HepG2 (cell line): ENCODE results near the gene LYPLA2. TPM values are rescaled to one million over a fixed set of nuclear protein-coding genes. Genes with fewer than 3 reads are reported as not detected.

Source experiments
- ATAC-seq: fragments of 200-7000 bp; cut with Tn5 transposase; 3 replicates; pipeline ENCODE4 v1.9.1; 2020; ENCODE audit warnings: mild to moderate bottlenecking, moderate library complexity
- BruUV-seq: library from RNA; stranded (reverse); fragments of 400-500 nt; replicated peaks from 2 replicates; lab custom pipeline; 2021; lab: Mats Ljungman, UMichigan
- CTCF ChIA-PET: fragments of 300-600 bp; formaldehyde crosslinking; extraction: SDS; loops from one replicate; lab custom pipeline; 2021; ENCODE audit warnings: low total read pairs, inconsistent platforms, low intra/inter-chr PET ratio; lab: Yijun Ruan, JAX
- POLR2A ChIA-PET: fragments of 350-600 bp; sonication (Branson Sonifier 250); formaldehyde crosslinking; loops from one replicate; lab custom pipeline; 2020; ENCODE audit warnings: antibody characterized with exemption, inconsistent platforms; lab: Yijun Ruan, JAX
- DNase-seq: peaks from one replicate; pipeline ENCODE4 v3.0.0-alpha.2; 2015; ENCODE audit warnings: low spot score
- FAIRE-seq: peaks from 3 replicates; lab custom pipeline; 2011; peaks lifted over from hg19 to GRCh38; lab: Jason Lieb, UNC
- H2AFZ ChIP-seq: one replicate; pipeline ENCODE4 v1.6.1; 2011; ENCODE audit warnings: low read length, inconsistent platforms
- H3K27ac ChIP-seq: fragments of 300-600 bp; 3 replicates; pipeline ENCODE4 v1.8.0; 2011; ENCODE audit warnings: mixed run types, mild to moderate bottlenecking, mixed read lengths, low read length, inconsistent platforms; ENCODE audit not compliant: insufficient read depth; ENCODE audit errors: extremely low read length
- H3K27me3 ChIP-seq, 2 experiments: fragments of 200-600 bp in 1 of 2; 2 replicates in 1 of 2; 3 replicates in 1 of 2; pipeline versions ENCODE4 v1.6.0 to v1.8.0; 2011; ENCODE audit warnings: low read length in 2 of 2, mild to moderate bottlenecking in 2 of 2, moderate library complexity in 2 of 2, inconsistent platforms in 1 of 2; ENCODE audit not compliant: insufficient read depth in 2 of 2, control insufficient read depth in 1 of 2
- H3K36me3 ChIP-seq, 2 experiments: fragments of 200-600 bp in 1 of 2; replicated peaks in 1 of 2; 2 replicates in 1 of 2; 3 replicates in 1 of 2; pipeline versions ENCODE4 v1.5.1 to v1.8.0; 2011; ENCODE audit warnings: low read length in 2 of 2, inconsistent platforms in 1 of 2; ENCODE audit not compliant: insufficient read depth in 2 of 2, control insufficient read depth in 1 of 2
- H3K4me1 ChIP-seq: 2 replicates; pipeline ENCODE4 v1.5.1; 2012; ENCODE audit warnings: low read length, inconsistent platforms; ENCODE audit not compliant: insufficient read depth
- H3K4me2 ChIP-seq: 2 replicates; pipeline ENCODE4 v1.6.0; 2011; ENCODE audit warnings: low read depth, low read length, inconsistent platforms
- H3K4me3 ChIP-seq, 3 experiments: fragments of 200-600 bp in 1 of 3; sonication (generic), shearing (Covaris generic) in 1 of 3; replicated peaks in 1 of 3; 2 replicates each; pipeline ENCODE4 v1.5.1; 2011 to 2016; ENCODE audit warnings: low read length in 3 of 3, inconsistent platforms in 2 of 3, low read depth in 2 of 3, mild to moderate bottlenecking in 2 of 3, control low read depth in 1 of 3, mixed read lengths in 1 of 3; ENCODE audit not compliant: insufficient read depth in 1 of 3
- H3K79me2 ChIP-seq: one replicate; pipeline ENCODE4 v1.6.1; 2011; ENCODE audit warnings: low read length, inconsistent platforms; ENCODE audit not compliant: insufficient read depth
- H3K9ac ChIP-seq: 2 replicates; pipeline ENCODE4 v1.6.0; 2011; ENCODE audit warnings: mild to moderate bottlenecking, low read depth, low read length, inconsistent platforms; ENCODE audit not compliant: insufficient read depth
- H3K9me3 ChIP-seq: 2 replicates; pipeline ENCODE4 v1.5.1; 2012; ENCODE audit warnings: mild to moderate bottlenecking, low read length
- H4K20me1 ChIP-seq: 2 replicates; pipeline ENCODE4 v1.6.0; 2011; ENCODE audit warnings: inconsistent platforms, mild to moderate bottlenecking, low read length, moderate library complexity; ENCODE audit not compliant: insufficient read depth
- FOXP4 ChIP-seq: sonication (generic); formaldehyde crosslinking; IDR thresholded peaks from 2 replicates; pipeline ENCODE4 v1.4.0; 2020; ENCODE audit warnings: missing genetic modification reagents
- HNF1B ChIP-seq: sonication (generic); formaldehyde crosslinking; IDR thresholded peaks from 2 replicates; pipeline ENCODE4 v1.5.1; 2020; ENCODE audit warnings: mild to moderate bottlenecking, moderate library complexity, missing genetic modification reagents
- LCORL ChIP-seq, 2 experiments: fragments of 450-650 bp in 1 of 2; sonication (generic) in 1 of 2; formaldehyde crosslinking in 1 of 2; IDR thresholded peaks; 2 replicates each; pipeline versions ENCODE4 v1.5.0 to v1.6.1; 2017 to 2020; ENCODE audit warnings: antibody characterized with exemption in 1 of 2, missing genetic modification reagents in 1 of 2
- NFKB2 ChIP-seq: sonication (generic); formaldehyde crosslinking; IDR thresholded peaks from 2 replicates; pipeline ENCODE4 v1.4.0; 2020; ENCODE audit warnings: missing genetic modification reagents, borderline replicate concordance
- SP2 ChIP-seq: sonication (generic); formaldehyde crosslinking; IDR thresholded peaks from 2 replicates; pipeline ENCODE4 v1.5.1; 2020; ENCODE audit warnings: mild to moderate bottlenecking, missing genetic modification reagents
- TEAD2 ChIP-seq: sonication (generic); formaldehyde crosslinking; IDR thresholded peaks from 2 replicates; pipeline ENCODE4 v1.9.0; 2021; ENCODE audit warnings: missing genetic modification reagents
- THYN1 ChIP-seq: sonication (generic); formaldehyde crosslinking; IDR thresholded peaks from 2 replicates; pipeline ENCODE4 v1.8.1; 2023; ENCODE audit warnings: low read depth, mild to moderate bottlenecking, moderate library complexity, missing genetic modification reagents, borderline replicate concordance
- TRIM22 ChIP-seq: fragments of 450-650 bp; IDR thresholded peaks from 2 replicates; pipeline ENCODE4 v1.6.1; 2017
- ZNF3 ChIP-seq: IDR thresholded peaks from 2 replicates; pipeline ENCODE4 v1.7.0; 2017; ENCODE audit warnings: inconsistent platforms
- ZNF496 ChIP-seq: sonication (generic); formaldehyde crosslinking; IDR thresholded peaks from 2 replicates; pipeline ENCODE4 v1.8.1; 2023; ENCODE audit warnings: mild to moderate bottlenecking, moderate library complexity, missing genetic modification reagents; ENCODE audit not compliant: insufficient replicate concordance
- ZNF672 ChIP-seq: sonication (generic); formaldehyde crosslinking; IDR thresholded peaks from 2 replicates; pipeline ENCODE4 v1.8.1; 2022; ENCODE audit warnings: missing genetic modification reagents
- ZNF816 ChIP-seq: sonication (generic); formaldehyde crosslinking; IDR thresholded peaks from 2 replicates; pipeline ENCODE4 v1.8.0; 2022; ENCODE audit warnings: missing genetic modification reagents, mild to moderate bottlenecking, borderline replicate concordance
- ZSCAN25 ChIP-seq: sonication (generic); formaldehyde crosslinking; IDR thresholded peaks from 2 replicates; pipeline ENCODE4 v1.8.0; 2022; ENCODE audit warnings: mild to moderate bottlenecking, missing genetic modification reagents
- WGBS: methylation state at CpG from one replicate; pipeline ENCODE4 v1.1.6; 2017; ENCODE audit warnings: low lambda C conversion rate; 5-methylcytosine and 5-hydroxymethylcytosine counted together
- in situ Hi-C: cut with HindIII; loops from 2 replicates; pipeline ENCODE4 v1.10.0; 2017; ENCODE audit warnings: low pct_unique_long_range_greater_than_20kb; ENCODE audit not compliant: extremely low pct_ligation_motif_present
- intact Hi-C: fragments of 100-400 bp; cut with micrococcal nuclease; formaldehyde crosslinking; loops from one replicate; pipeline ENCODE4 v1.10.0; 2022; ENCODE audit not compliant: unreplicated experiment
- polyA plus RNA-seq, 8 experiments: library from polyadenylated mRNA; depleted of rRNA in 3 of 8; stranded (reverse) in 7 of 8; unstranded in 1 of 8; fragments of >200 nt; fragmentation: Illumina TruSeq in 4 of 8; extraction: Trizol in 4 of 8; gene quantifications; 2 replicates each; pipeline versions ENCODE4 v1.2.1 to v1.2.3, GENCODE V29; 2011 to 2016; ENCODE audit warnings: low read depth in 4 of 8, missing spikeins in 1 of 8, mixed read lengths in 1 of 8; ENCODE audit not compliant: insufficient read depth in 1 of 8
- total RNA-seq, 5 experiments: library from RNA; depleted of rRNA; stranded (reverse); fragments of >200 nt; fragmentation: Illumina TruSeq; extraction: Trizol; gene quantifications; 2 replicates each; pipeline ENCODE4 v1.2.3, GENCODE V29; 2016; ENCODE audit warnings: low read depth in 1 of 5

Gene LYPLA2
- total and polyA plus RNA-seq, 2 of the 13 experiments (the other 11 are each of a cell fraction or from before 2014, with no cell fraction given): 72.1 to 73.2 TPM

GRCh38 chr1:23751050-23751814, 39.7 kb upstream of the LYPLA2 start (continued):
- TF ChIP-seq HNF1B (CRISPR knock-in tag) (peak; percentile 34; the same call in 1 of the 2 replicates), ZNF672 (CRISPR knock-in tag) (no peak), TRIM22 (no peak)

- ATAC-seq (no peak), DNase-seq (no peak), FAIRE-seq (no peak)
- H3K4me2 ChIP-seq: no peak overlapping the region
- in situ Hi-C loops (no loop called here), intact Hi-C loops (loop anchor here (5.0 kb wide), 1 partner anchor 60 kb away; the partner anchor contains the start of gene RPL11)
- peaks cover 31% of the 10 kb centered on the region for H3K79me2 ChIP-seq
- no peaks in the 10 kb centered on the region for H3K27me3 ChIP-seq
- H3K4me1 ChIP-seq: peaks cover 27% of the 10 kb centered on the region
- H3K9ac ChIP-seq: no peak overlapping the region
- H3K4me3 ChIP-seq: no peak overlapping the region
- ChIA-PET POLR2A (interaction anchor here (1.0 kb wide), 1 partner anchor 60 kb away, joined by 3 read pairs; the partner anchor contains the start of gene RPL11), CTCF (interaction anchor here (1.2 kb wide), 1 partner anchor 61 kb away, joined by 5 read pairs; the partner anchor contains the start of gene RPL11)
- WGBS: 97% methylated on average over 4 of the region's 4 CpGs
- H3K9me3 ChIP-seq: no peaks in the 10 kb centered on the region
- TF ChIP-seq ZNF816 (CRISPR knock-in tag) (no peak), TEAD2 (CRISPR knock-in tag) (no peak), THYN1 (CRISPR knock-in tag) (no peak), LCORL (IDR thresholded peaks at IDR 0.05) (no peak), LCORL (CRISPR knock-in tag; IDR thresholded peaks at IDR 0.05) (no peak), ZNF496 (CRISPR knock-in tag) (no peak), FOXP4 (CRISPR knock-in tag) (no peak), ZSCAN25 (CRISPR knock-in tag) (no peak), NFKB2 (CRISPR knock-in tag) (no peak), SP2 (CRISPR knock-in tag) (no peak), ZNF3 (CRISPR knock-in tag) (no peak)
- no peak overlapping the region for H2AFZ ChIP-seq
- no peak overlapping the region for H3K27ac ChIP-seq
- peaks cover 42 to 81% of the 10 kb centered on the region in 2 experiments for H3K36me3 ChIP-seq
- no peaks in the 10 kb centered on the region; the same call in 1 of the 2 replicates for H4K20me1 ChIP-seq
- BruUV-seq: no TSS peak
These were observed 39.1 kb upstream of the LYPLA2 start for GRCh38 chr1:23751815-23752200.
